GM18502 (cell line): Measurements from ENCODE around the gene DUSP6.

Experiments
- ATAC-seq: cut with Tn5 transposase; IDR thresholded peaks from one replicate; pipeline ENCODE4 v1.9.1; 2021; ENCODE audit warnings: mild to moderate bottlenecking; ENCODE audit not compliant: unreplicated experiment, poor library complexity

The DUSP6 gene

DNA sequence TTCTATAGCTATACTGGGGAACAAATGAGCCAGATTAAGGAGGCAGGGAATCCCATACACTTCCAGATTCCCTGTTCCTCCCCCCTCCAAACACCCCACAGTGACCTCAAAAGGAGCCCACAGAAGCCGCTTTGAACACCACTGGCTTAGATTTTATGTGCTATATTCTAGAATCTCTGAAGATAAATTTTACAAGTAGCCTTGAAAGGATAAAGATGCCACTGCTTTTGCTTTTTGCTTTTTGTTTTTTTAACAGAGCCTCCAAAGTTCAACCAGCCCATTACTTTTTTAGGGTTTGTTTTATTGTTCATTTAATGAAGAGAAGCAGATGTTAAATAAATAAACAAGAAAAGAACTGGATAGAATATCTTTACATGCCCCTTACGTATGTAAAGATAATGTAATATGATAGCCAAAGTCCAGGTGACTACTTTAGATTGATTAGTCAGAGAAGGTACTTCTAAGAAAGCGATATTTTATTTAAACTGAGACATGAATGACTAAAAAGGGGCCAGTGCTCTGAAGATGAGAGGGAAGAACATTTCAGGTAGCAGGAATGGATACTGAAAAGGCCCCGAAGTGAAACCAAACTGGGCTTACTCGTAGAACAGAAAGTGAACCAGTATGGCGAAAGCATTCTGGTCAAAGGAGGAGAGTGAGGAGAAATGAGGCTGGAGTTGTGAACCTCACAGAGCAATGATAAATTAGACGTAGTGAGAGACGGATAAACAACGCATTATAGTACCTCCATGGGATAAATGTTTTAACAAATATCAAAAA is 44.6 kb downstream of the DUSP6 start:
- ATAC-seq, result no peak

DNA sequence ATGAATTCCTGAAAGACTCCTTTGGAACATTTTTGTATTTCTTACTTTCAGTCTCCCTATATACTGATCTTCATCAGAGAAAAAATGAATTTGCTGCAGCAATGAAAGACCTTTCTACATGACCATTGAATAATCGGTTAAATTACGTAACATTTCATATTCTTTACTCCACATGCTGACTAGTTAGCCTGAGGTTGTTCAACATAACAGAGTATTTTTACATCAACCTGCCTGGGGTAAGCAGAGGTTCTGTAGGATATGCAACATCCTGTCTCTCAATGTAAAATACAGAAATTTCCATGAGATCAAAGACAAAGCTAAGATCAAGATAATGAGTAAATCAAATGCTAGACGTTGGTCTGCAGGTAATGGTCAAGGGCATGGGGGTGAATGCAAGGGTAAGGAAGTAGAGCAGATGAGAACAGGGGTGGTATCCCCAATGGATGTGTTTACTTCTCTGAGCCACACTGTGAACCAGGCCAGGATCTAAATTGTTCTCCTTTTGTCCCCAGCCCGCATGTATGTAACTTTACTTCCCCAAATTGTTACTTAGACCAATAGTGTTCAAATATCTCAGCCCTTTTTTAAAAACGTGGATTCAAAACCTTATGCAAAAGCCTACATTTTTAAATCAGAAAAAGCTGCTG is 45.4 kb downstream of the DUSP6 start:
- ATAC-seq, result no peak

DNA sequence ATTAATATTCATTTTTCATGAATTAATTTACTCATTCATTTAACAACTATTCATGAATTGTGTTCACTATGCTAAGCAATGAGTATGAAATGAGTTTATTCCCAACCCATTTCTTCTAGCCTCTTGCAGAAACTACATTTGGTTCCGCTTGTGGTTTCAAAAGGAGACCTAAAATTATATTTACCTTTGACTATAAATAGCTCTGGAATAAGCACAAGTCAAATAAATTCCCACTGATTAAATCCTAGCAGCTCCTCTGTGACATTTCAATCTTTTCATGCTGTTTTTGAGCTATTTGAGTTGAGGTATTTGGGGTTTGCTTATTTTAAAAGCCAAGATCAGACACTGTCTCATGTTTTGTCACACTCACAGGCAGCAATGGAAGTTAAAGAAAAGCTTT is 46.9 kb downstream of the DUSP6 start:
- ATAC-seq, result no peak

DNA sequence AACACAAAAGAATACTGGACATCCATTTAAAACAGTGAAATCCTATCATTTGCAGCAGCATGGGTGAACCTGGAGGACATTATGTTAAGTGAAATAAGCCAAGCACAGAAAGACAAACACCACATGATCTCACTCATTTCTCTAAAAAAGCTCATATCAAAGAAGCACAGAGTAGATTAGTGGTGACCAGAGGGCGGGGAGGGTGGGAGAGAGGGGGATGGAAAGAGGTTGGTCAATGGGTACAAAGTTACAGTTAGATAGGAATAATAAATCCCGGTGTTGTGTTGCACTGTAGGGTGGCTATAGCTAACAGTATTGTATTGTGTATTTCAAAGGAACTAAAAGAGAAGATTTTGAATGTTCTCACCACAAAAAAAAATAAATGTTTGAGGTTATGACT is 52.4 kb downstream of the DUSP6 start:
- no peak for ATAC-seq

DNA sequence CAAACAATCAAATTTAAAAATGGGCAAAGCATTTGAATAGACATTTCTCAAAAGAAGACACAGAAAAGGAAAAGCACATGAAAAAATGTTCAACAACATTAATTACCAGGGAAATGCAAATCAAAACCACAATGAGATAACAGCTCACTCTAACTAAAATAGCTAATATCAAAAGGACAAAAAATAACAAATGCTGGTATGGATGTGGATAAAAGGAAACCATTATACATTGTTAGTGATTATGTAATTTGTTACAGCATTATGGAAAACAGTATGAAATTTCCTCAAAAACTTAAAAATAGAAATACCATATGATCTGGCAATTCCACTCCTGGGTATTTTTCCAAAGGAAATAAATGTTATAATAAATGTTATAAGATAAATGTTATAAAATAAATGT is 52.9 kb downstream of the DUSP6 start:
- ATAC-seq, result no peak
